GM21825 (cell line): ENCODE data around the gene CCDC154.

Source experiments
- ATAC-seq: cut with Tn5 transposase; IDR thresholded peaks from one replicate; pipeline ENCODE4 v1.9.1; 2021; ENCODE audit warnings: mild to moderate bottlenecking, moderate library complexity; ENCODE audit not compliant: unreplicated experiment

Gene CCDC154

DNA sequence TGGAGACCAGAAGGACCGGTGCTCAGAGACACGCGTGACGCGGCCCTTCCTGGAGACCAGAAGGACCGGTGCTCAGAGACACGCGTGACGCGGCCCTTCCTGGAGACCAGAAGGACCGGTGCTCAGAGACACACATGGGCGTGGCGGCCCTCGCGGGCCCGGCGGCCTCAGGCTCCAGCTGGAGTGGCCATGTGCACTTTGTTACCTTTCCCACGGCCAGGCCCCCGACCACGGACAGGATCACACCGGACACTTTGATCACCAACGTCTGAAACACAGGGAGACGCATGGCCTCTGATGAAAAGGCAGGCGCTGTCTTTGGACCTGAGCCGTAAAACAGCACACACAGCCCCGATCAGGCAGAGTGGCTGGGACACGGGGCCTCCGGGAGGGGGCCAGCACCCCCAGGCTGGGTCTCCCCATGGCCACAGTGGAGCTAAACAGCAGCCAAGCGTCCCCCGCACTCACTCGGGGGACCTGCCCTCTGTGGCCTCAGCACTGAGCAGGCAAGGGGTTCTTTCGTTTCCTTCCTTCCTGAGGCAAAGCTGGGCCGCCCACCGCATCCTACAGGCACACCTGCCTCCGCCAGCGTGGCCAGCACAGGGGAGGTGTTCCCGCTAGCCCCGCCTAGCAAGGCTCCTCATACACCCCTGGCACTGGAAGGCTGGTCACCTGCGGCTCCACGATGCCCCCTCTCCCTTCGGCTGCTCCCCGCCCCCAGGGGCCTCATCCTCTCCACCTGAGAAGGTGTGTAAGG is 13.3 kb upstream of the CCDC154 start:
- no peak for ATAC-seq

DNA sequence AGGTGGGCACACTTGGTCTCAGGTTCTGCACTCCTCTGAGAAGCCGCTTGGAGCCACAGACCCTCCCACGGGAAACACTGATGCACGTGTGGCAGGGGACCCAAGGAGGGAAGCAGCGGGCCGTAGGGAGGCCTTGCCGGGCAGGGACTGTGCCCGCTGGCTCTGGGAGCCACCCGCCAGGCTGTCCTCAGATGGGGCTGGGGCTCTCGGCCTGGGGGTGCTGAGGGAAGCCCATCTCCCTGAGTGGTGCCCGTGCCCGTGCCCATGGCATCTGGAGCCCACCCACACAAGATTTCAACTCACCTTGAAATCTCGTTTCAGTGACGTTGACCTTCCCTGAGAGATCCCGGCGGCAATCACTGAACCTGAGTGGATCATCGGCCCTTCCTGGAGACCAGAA is 12.6 kb upstream of the CCDC154 start:
- no peak for ATAC-seq

DNA sequence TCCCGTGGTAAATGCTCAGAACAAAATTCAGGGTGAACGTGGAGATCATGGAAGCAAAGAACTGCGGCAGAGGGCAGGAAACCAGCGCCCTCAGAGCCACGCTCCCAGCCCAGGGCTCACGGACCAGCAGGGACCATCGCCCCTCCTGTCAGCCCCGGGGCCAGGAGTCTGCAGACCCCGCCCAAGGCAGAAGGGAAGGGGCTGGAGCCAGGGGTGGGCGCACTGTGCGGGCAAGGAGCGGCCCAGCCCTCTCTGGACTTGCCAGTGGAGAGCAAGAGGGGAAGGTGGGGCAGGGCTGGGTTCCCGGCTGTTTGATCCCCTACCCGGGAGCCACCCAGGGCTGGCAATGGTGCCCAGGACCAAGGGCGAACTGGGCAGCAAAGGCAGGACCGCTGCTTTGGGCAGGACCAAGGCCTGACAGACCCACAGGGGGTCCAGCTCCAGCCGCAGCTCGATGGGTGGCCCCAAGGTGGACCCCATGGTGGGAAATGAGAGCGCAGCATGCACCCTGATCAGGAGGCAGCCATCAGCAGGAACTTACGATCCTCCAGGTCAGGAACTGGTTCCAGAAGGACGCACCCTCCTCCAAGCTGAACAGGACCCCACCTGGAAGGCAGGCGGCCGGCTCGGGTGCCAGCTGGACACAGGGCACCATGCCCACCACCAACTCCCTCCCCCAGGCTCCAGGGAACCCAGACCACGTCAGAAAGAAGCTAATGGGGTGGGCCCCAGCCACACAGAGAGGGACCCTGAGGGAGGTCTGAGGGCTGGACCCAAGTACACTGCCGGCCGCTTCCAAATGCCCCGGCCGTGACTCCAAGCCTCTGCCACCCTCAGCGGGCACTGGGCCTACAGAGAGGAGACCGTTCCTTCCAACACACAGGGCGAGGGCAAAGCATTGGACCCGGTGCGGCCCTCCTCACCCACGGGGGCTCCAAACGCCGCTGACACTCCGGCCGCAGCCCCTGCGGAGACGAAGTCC is 11.1 kb upstream of the CCDC154 start:
- no peak for ATAC-seq

GRCh38 chr16:1454561-1454960 is 10.2 kb upstream of the CCDC154 start:
- no peak for ATAC-seq

DNA sequence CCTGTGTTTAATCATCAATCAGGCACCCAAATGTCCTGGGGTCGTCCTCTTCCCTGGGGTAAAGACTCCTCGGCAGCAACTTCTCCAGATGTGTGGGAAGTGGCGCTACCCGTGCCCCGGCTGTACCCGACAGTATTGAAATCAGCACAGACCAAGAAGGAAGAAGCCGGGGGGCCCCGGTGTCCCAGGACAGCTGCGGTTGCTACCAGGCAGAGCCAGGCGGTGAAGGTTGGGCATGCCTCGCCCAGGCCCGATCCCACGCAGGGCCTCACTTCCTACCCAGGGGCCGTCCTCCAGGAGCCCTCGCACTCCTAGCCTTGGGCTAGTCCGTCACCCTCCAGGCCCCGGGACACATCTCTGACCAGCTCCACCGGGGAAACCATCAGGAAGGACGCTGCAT is 9.0 kb upstream of the CCDC154 start:
- ATAC-seq: no peak

DNA sequence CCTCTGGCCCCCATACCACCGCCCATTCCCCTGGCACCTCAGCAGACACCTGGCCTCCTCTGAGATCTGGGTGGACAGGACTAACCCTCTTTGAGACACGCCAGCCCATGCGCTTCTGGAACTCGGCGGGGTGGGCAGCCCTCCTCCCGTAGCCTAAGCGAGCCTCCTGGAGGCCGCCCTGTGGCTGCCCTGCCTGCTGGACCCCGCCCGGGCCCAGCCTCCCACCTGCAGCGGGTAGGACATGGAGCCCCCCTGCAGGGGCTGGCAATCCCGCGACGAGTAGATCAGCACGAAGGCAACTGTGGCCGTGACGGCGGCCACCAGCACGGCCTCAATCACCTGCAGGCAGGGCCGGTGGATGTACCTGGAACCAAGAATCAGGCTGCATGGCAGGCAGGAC is 8.2 kb upstream of the CCDC154 start:
- no peak for ATAC-seq

- ATAC-seq: no peak
Observed at GRCh38 chr16:1451702-1452392, 7.5 kb upstream of the CCDC154 start.

DNA sequence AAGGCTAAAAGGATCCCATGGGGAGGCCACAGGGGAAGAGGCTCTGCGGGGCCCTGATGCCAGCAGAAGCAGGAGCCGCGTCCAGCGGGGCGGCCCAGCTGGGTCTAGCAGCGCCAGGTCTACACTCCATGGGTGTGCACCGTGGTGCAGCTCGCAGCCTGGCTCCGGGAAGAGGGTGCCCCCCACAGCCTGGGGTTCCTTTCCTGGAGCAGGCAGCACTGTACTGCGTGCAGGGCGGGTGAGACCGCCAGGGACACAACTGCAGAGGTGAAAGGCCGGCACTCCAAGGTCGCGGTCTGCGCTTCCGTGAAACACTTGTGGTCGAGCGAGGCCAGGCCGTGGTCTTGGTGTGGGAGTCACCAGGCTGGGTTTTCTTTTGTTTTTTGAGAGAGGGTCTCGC is 6.5 kb upstream of the CCDC154 start:
- ATAC-seq: no peak

GRCh38 chr16:1450218-1450617 is 5.9 kb upstream of the CCDC154 start:
- no peak for ATAC-seq

DNA sequence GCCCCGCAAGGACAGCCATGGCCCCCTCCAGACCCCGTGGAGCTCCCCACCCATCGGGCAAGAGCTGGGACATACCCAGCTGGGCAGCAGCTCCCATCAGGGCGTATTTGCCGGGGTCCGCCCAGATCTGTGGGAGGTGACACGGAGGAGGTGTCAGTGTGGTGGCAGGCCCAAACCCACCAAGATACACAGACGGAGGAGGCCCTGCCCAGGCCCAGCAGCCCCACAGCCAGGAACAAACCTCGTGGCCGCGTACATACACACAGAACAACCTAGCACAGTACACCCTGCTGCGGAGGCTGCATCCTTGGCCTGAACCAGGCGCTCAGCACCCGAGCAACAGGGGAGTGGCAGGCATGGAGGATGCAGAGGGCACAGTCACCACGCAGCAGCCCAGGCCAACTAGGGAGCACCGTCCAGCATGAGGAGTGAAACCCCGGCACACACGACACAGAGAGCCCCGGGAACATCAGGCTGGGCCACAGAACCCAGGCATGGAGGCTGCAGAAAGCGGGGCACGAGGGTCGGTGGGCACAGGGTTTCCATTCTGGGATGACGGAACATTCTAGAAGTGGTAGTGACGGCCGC is 4.9 kb upstream of the CCDC154 start:
- no peak for ATAC-seq

DNA sequence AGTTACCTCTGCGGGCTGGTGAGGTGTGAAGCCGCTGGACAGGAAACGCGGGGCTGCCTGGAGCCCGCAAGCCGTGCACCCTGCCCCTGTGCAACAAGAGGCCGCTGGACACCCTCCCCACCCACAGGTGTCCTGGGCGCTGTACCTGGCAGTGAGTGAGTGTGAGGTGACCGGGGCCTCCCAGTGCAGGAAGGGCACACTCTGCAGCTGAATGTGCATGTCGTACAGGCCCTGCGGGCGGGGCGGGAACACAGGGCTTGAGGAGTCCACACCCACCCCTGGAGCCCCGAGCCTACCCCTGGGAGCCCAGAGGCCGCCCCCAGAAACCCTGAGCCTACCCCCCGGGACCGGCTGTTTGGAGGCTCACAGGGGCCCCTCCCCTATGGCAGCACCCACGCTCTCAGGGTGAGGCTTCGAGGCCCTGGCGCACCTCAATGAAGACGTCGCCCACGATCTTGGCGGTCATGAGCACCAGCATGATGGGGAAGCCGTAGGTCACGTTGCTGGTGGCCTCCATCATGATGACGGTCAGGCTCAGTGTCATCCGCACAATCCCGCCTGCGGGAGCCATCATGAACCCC is 4.3 kb upstream of the CCDC154 start:
- no peak for ATAC-seq

DNA sequence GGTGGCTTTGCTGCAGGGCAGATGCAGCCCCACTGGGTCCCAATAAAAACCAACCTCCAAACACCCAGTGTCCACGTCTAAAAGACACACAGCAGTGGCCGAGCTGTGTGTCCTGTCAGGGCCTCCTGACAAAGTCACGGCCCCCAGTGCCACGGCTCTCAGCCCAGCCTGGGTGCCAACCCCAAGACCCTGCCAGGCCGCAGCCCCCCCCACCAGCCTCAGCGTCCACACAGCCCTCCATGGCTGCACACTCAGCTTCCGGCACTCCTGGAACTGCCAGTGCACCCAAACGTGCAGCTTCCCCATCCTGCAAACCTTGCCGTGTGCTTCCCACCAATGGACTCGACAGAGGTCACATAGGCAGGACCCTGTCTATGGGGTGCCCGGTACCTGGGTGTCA is 3.6 kb upstream of the CCDC154 start:
- ATAC-seq: no peak

- ATAC-seq: no peak
Observed at GRCh38 chr16:1446296-1447080, 2.1 kb upstream of the CCDC154 start.

- ATAC-seq: no peak
Observed at GRCh38 chr16:1445518-1446203, 1.3 kb upstream of the CCDC154 start.

DNA sequence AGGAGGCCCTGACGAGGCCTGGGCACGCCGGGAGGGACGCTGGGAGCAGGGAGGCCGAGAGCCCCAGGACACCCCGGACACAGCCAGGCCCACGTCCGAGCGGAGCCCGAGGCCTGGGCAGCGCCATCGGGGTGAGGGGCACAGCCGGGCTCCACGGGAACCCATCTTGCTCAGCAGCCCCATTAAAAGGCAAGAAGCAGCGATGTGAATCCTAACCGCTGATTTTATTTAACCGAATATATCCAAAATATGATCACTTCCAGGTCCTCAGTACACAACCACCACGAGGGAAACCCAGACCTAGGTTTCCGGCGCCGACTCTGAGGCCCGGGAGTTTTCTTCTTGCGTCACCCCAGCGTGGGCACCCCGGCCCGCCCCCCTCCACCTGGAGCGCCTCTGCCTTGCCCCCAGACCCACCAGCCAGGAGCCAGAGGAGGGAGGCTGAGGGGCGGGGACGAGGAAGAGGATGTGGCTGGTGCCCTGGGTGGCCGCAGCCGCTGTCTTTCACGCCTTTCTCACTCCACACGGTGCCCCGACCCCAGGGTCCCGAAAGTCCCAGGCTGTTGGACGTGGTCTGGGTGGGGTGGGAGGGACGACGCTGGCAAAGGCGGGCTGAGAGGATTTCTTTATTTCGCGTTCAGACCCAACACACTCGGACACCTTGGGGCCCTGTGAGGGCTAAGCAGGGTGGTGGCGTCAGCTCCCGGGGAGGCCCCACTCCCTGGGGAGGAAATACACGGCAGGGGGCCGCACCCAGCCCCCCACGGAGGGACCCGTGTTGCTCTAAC is 568 bp upstream of the CCDC154 start:
- no peak for ATAC-seq

DNA sequence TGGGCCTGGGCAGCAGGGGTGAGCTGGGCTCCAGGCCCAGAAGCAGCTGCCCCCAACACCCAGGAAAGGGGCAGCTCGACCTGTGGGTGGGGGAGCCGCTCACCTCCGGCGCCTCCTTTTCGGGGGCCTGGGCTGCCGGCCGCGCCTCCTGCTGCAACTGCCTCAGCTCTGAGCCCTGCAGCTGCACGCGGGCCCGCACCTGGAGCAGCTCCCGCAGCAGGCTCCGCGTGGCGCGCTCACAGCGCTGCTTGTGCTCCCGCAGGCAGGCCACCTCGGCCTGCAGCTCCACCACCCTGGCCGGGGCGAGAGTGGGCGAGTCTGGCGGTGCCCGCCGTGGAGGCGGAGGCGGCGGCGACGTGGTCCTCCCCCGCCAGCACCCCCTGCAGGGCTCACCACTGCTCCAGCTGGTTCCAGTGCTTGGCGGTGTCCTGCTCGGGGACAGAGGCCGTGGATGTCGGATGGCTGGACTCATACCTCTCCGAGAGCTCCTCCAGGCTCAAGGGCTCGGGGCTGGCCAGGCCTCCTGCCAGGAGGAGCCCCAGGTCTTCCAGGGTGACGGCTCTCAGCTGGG is 868 bp downstream of the CCDC154 start:
- ATAC-seq: no peak

DNA sequence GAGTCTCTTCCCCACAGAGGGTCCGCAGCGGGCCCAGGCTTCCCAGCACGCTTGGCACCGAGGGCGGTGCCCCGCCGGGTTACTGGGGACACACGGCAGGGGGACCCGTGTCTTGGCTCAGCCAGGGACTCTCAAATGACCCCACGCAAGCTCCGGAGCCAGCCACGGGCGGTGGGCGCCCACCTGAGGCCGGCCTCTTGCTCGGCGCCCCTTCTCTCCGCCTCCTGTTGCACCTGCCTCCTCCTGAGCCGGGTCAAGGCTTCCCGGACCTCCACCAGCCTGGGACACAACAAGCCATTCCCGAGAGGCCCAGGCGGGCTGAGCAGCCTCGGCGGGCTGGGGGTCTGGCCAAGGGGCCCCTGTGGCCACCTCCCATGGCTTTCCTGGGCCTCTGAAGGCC is 1.7 kb downstream of the CCDC154 start:
- ATAC-seq: no peak

DNA sequence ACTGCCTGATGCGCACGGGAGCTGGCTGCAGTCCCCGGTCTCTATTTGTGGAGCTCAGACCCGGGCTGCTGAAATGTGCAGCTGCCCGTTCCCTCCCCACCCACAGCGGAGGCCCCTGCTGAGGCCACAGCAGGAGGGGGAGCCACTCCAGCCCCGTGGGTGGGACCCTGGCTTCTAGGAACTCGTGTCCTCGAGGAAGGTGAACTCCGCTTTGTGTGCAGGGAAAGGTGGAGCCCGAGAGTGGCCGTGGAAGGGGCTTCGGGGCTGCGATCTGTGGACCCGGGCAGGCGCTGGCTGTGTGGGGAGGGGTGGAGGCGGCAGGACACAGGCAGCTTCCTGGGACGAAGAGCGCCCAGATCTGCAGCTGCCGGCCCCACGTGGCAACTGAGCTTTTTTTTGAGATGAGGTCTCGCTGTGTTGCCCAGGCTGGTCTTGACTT is 2.9 kb downstream of the CCDC154 start:
- no peak for ATAC-seq
